ENCODE data around the gene MUC22. TPM values are rescaled to one million over a fixed set of nuclear protein-coding genes. Genes with fewer than 3 reads are reported as not detected.

MUC22 gene
- total RNA-seq, 1 experiment from 2014 or later, result not detected

- TF ChIP-seq PREB (CRISPR knock-in tag; IDR thresholded peaks at IDR 0.05; ENCODE audit: borderline replicate concordance) (no peak), GTF2I (CRISPR knock-in tag; conservative IDR thresholded peaks at IDR 0.05) (no peak), TEAD4 (CRISPR knock-in tag; IDR thresholded peaks at IDR 0.05) (no peak), AR (CRISPR knock-in tag; IDR thresholded peaks at IDR 0.05) (no peak), JAZF1 (CRISPR knock-in tag; IDR thresholded peaks at IDR 0.05) (no peak), PRDM15 (CRISPR knock-in tag; IDR thresholded peaks at IDR 0.05) (no peak), ATF6 (CRISPR knock-in tag; IDR thresholded peaks at IDR 0.05) (no peak), USF2 (CRISPR knock-in tag; IDR thresholded peaks at IDR 0.05) (no peak), HMGXB4 (CRISPR knock-in tag; IDR thresholded peaks at IDR 0.05) (no peak), CREM (CRISPR knock-in tag; IDR thresholded peaks at IDR 0.05) (no peak), ZSCAN18 (CRISPR knock-in tag; IDR thresholded peaks at IDR 0.05) (no peak)
Observed at GRCh38 chr6:31005249-31006020, 4.8 kb upstream of the MUC22 start (continued).
